Right atrium auricular region (tissue), 2 donors: ENCODE measurements around the gene ADGRE1. TPM values are rescaled to one million over a fixed set of nuclear protein-coding genes. Genes with fewer than 3 reads are reported as not detected.
A peak's percentile ranks its signal among the peaks of the same experiment; 100 is the strongest.

Source experiments
- DNase-seq: peaks from one replicate; pipeline ENCODE4 v3.0.0-alpha.2; 2019; ENCODE audit warnings: low spot score
- H3K27ac ChIP-seq, 2 donors: fragments of 200-600 bp; sonication (generic); 1 replicate in 1 of 2; 2 replicates in 1 of 2; pipeline ENCODE4 v1.5.1; 2016 to 2019
- H3K27me3 ChIP-seq, 2 donors: fragments of 200-600 bp; sonication (generic); one replicate each; pipeline versions ENCODE4 v1.5.1 to v1.6.0; 2017 to 2019
- H3K36me3 ChIP-seq: fragments of 200-600 bp; sonication (generic); one replicate; pipeline ENCODE4 v1.5.1; 2016
- H3K4me1 ChIP-seq, 2 donors: fragments of 200-600 bp; sonication (generic); one replicate each; pipeline versions ENCODE4 v1.5.1 to v1.6.0; 2017 to 2019
- H3K4me3 ChIP-seq, 2 donors: fragments of 200-600 bp; sonication (generic); 1 replicate in 1 of 2; 2 replicates in 1 of 2; pipeline ENCODE4 v1.5.1; 2017 to 2019; ENCODE audit warnings: mild to moderate bottlenecking in 1 of 2, moderate library complexity in 1 of 2
- H3K9me3 ChIP-seq, 2 donors: fragments of 200-600 bp; sonication (generic); one replicate each; pipeline ENCODE4 v1.5.1; 2019
- CTCF ChIP-seq, 2 donors: fragments of 200-600 bp; sonication (generic); IDR thresholded peaks; one replicate each; pipeline ENCODE4 v1.5.1; 2019; ENCODE audit warnings: antibody characterized with exemption in 2 of 2
- total RNA-seq, 2 donors: library from RNA; depleted of rRNA; stranded (reverse); fragments of >200 nt; gene quantifications; one replicate each; pipeline ENCODE4 v1.1.0, GENCODE V29; 2016

The ADGRE1 gene
- total RNA-seq, 2 donors from 2014 or later, result not detected

DNA sequence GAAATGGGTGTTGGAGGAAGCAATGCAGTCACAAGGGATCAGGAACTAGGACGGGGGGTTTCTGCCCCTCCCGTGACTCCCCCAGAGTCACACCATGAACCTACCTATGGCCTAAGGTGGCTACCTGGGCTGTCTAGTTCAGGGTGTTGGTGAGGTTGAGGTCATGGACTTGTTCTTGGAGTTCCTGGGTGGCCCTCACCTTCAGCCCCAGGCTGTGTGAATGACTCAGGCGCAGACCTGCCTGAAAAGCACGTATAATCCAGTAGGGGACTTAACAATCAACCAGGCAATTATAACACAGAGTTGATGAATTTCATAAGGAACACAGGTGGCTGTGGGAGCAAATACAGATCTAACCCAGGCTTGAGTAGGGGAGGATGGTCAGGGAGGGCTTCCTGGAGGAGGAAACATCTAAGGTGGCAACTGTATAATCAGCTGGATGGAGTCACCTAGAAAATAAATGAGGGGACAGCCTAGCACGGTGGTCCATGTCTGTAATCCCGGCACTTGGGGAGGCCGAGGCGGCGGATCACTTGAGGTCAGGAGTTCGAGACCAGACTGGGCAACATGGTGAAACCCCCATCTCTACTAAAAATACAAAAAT lies 25.6 kb upstream of the ADGRE1 start:
- Histone ChIP-seq H3K36me3 (no peaks in the 10 kb centered on the region), H3K4me1 (peaks cover 0 to 8% of the 10 kb centered on the region in 2 donors), H3K4me3 (no peak overlapping the region), H3K27ac (no peak overlapping the region), H3K9me3 (no peaks in the 10 kb centered on the region), H3K27me3 (no peaks in the 10 kb centered on the region)
- TF ChIP-seq CTCF (IDR thresholded peaks at IDR 0.05), result no peak
- no peak for DNase-seq

DNA sequence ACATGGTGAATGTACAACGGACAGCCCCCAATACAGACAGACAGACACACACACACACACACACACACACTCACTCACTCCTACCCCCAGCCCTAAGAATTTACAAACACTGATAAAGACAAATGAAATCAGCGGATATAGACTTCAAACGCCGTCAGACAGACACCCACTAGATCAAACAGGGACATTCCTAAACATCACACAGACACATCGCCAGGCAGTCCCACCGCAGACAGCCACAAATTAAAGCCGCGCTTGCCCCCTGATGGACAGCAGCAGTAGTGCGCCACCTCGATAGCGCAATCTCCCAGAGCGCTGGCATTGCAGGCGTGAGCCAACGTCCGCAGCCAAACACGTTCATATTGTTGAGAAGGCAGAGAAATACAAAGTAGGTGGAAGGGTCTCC lies 24.7 kb upstream of the ADGRE1 start:
- peak overlapping the region in 1 of 2 donors; percentile 42 for H3K4me3 ChIP-seq
- H3K36me3 ChIP-seq, result no peaks in the 10 kb centered on the region
- no peaks in the 10 kb centered on the region for H3K9me3 ChIP-seq
- peak; percentile 86 for DNase-seq
- H3K27me3 ChIP-seq, result no peaks in the 10 kb centered on the region
- TF ChIP-seq CTCF (IDR thresholded peaks at IDR 0.05), result peak; percentile 78 to 89
- H3K4me1 ChIP-seq, result peaks cover 0 to 8% of the 10 kb centered on the region in 2 donors
- no peak overlapping the region for H3K27ac ChIP-seq

GRCh38 chr19:6864325-6864940 lies 22.9 kb upstream of the ADGRE1 start:
- Histone ChIP-seq H3K27ac (no peak overlapping the region), H3K36me3 (no peaks in the 10 kb centered on the region), H3K4me1 (peaks cover 0 to 8% of the 10 kb centered on the region in 2 donors), H3K27me3 (no peaks in the 10 kb centered on the region), H3K4me3 (no peak overlapping the region), H3K9me3 (no peaks in the 10 kb centered on the region)
- DNase-seq, result no peak
- TF ChIP-seq CTCF (IDR thresholded peaks at IDR 0.05), result no peak

DNA sequence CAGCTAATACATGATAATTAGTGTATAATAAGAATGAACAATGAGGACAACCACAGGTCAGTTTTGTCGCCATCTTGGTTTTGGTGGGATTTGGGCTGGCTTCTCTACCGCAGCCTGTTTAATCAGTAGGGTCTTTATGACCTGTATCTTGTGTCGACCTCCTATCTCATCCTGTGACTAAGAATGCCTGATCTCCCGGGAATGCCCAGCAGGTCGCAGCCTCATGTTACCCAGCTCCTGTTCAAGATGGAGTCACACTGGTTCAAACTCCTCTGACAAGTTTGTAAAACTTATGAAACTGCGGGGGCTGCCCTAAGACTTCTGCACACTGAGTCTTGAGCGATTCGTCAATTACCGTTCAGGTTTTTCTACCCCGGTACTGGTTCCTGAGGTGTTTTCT lies 21.5 kb upstream of the ADGRE1 start:
- no peak for DNase-seq
- Histone ChIP-seq H3K9me3 (no peaks in the 10 kb centered on the region), H3K27ac (no peak overlapping the region), H3K4me1 (peaks cover 0 to 8% of the 10 kb centered on the region in 2 donors), H3K27me3 (no peaks in the 10 kb centered on the region), H3K4me3 (no peak overlapping the region), H3K36me3 (no peaks in the 10 kb centered on the region)
- no peak for TF ChIP-seq CTCF (IDR thresholded peaks at IDR 0.05)

GRCh38 chr19:6866741-6867151 lies 20.6 kb upstream of the ADGRE1 start:
- no peak for DNase-seq
- no peak for TF ChIP-seq CTCF (IDR thresholded peaks at IDR 0.05)
- Histone ChIP-seq H3K4me1 (peaks cover 0 to 8% of the 10 kb centered on the region in 2 donors), H3K4me3 (no peak overlapping the region), H3K27me3 (no peaks in the 10 kb centered on the region), H3K9me3 (no peaks in the 10 kb centered on the region), H3K27ac (no peak overlapping the region), H3K36me3 (no peaks in the 10 kb centered on the region)
